HG03103 (cell line): ENCODE measurements around the gene CARD16.
A peak's percentile ranks its signal among the peaks of the same experiment; 100 is the strongest.
"Not testable (repeated sequence)": the region's sequence is repeated elsewhere in the genome, so short reads cannot be mapped to it uniquely, and the experiment has no call there.

Source experiments
- ATAC-seq: cut with Tn5 transposase; IDR thresholded peaks from one replicate; pipeline ENCODE4 v1.9.1; 2021; ENCODE audit warnings: low read depth; ENCODE audit not compliant: unreplicated experiment

The CARD16 gene

DNA sequence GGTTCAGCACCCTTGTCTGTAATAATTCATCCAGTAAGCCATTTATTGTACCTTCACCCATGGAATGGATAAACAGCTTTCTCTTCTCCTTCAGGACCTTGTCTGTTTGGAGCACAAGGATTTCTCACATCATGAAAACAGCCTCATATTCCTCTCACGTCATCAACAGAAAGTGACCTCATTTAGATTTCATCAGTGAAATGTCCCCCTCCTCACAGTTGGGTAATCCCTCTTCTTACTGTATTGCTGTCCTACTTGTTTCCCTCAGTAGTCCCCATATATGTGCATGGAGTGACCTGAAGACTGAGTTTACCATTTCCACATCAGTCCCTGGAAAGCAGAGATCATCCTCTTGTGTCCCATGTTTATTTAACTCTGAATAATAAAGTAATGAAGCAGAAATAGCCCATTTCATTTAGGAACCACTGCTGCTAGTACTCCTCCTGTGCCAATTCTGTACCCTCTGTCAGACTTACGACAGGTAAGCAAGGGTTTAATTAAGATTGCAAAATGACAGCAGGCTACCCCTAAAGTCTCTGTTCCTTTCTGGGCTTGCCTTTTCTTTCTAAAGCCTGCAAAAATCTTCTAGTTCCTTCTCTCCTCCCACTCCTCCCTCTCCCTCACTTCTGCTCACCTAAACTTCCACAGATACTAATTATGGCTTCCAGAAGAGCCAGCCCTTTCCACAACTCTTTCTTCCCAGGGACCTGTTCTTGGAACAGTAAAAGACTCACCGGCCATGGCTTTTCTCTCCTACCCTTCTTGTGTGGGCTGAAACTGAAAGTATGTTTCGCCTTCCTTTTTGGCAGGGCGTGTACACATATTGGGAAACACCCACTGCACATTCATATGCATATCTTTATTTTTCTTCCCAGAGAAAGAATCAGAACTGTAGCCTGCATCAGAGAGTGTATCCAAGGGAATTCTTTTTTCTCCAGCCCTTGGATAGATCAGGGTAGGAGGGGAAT lies at the start of gene CARD16:
TSS of gene CARD16 (minus strand) at position 779 of the 968 bp plus-strand sequence. CDS start at position 741, 38 bp downstream.
- ATAC-seq: peak; percentile 99

- no peak for ATAC-seq
Measured at GRCh38 chr11:105092256-105093239, 47.4 kb upstream of the CARD16 start.

GRCh38 chr11:105081412-105082150 lies 36.4 kb upstream of the CARD16 start:
- no peak for ATAC-seq

- not testable (repeated sequence) for ATAC-seq
Measured at GRCh38 chr11:105080171-105080906, 35.2 kb upstream of the CARD16 start.

GRCh38 chr11:105078283-105078682 lies 33.1 kb upstream of the CARD16 start:
- no peak for ATAC-seq

DNA sequence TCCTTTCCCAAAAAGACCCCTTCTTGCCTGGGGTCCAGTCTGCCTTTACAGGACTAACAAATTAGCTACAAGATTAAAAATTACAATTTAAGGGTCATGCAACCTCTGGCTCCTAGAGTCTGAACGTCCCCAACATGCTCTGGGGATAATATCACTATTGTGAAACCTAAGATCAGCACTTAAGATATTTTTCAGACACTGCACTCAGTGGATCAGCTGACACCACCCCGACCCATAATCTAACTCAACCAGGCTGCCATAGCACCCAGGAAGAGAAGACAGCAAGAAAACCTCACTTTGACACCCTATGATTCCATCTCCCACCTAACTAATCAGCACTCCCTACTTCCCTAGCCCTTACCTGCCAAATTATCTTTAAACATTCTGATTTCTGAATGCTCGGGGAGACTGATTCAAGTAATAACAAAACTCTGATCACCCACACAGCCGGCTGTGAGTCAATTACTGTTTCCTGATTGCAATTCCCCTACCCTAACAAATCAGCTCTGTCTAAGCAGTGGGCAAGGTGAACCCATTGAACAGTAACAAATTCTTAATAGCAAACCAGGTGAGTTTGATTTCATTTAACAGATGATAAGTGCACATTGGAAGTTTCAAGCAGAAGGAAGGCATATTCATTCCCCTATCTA lies 32.1 kb upstream of the CARD16 start:
- ATAC-seq: not testable (repeated sequence)

DNA sequence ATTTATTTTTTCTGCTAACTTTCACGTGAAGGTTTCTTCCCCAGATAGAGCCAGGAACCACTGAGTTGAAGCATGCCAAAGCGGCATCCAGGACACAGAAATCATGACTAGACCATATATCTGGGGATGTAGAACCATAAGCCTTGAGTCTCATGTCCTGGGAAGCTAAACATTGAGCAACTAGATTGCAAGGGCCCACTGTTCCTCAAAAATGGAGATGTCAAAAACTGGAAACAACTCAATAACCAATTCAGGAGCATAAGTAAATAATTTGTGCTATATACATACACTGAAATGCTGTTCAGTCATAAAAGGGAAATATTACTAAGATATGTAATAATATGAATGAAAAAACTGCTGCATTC lies 29.0 kb upstream of the CARD16 start:
- no peak for ATAC-seq

GRCh38 chr11:105073456-105074165 lies 28.5 kb upstream of the CARD16 start:
- ATAC-seq: no peak

- ATAC-seq: not testable (repeated sequence)
Measured at GRCh38 chr11:105072080-105072479, 26.9 kb upstream of the CARD16 start.

DNA sequence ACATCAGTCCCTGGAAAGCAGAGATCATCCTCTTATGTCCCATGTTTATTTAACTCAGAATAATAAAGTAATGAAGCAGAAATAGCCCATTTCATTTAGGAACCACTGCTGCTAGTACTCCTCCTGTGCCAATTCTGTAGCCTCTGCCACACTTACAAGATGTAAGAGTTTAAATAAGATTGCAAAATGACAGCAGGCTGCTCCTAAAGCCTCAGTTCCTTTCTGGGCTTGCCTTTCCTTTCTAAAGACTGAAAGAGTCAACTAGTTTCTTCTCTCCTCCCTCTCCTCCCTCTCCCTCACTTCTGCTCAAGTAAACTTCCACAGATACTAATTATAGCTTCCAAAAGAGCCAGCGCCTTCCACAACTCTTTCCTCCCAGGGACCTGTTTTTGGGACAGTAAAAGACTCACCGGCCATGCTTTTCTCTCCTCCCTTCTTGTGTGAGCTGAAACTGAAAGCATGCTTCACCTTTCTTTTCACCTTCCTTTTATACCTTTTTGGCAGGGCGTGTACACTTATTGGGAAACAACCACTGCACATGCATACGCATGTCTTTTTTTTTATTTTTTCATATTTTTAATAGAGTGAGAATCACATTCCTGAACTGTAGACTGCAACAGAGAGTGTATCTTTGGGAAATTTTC lies 26.1 kb upstream of the CARD16 start:
- ATAC-seq: no peak

GRCh38 chr11:105070306-105070705 lies 25.2 kb upstream of the CARD16 start:
- no peak for ATAC-seq

GRCh38 chr11:105069749-105070148 lies 24.6 kb upstream of the CARD16 start:
- not testable (repeated sequence) for ATAC-seq

DNA sequence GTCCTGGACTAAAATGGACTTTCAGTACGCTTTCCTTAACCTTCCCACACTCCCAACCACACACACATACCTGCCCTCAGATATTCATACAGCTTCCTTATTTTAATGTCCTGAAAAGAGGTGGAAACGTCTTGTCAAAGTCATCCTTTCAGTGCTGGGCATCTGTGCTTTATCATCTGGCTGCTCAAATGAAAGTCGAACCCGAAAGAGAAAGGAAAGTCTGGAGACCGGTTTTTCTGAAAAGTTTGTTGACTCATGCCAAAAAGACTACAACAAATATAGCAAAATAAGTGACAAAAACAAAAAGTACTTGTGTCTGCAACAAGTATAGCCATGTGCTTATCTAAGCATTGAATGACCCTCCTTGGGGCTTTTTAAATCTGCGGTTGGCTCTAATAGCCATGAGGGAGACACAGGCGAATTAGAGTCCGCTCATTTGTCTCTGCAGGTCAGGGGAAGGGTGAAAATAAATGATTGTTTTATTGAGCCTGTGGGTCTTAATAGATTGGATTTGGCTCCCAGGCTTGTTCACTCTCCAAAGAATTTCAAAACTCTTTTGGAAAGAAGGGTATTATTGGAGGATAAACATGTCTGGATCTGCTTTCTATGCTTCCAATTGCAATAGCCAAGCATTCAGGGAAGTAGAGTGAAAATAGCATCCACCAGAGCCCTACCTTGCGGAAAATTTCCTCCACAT lies 18.3 kb upstream of the CARD16 start:
- not testable (repeated sequence) for ATAC-seq

GRCh38 chr11:105057432-105057831 lies 12.3 kb upstream of the CARD16 start:
- no peak for ATAC-seq

- ATAC-seq: no peak
Measured at GRCh38 chr11:105056446-105056845, 11.3 kb upstream of the CARD16 start.

DNA sequence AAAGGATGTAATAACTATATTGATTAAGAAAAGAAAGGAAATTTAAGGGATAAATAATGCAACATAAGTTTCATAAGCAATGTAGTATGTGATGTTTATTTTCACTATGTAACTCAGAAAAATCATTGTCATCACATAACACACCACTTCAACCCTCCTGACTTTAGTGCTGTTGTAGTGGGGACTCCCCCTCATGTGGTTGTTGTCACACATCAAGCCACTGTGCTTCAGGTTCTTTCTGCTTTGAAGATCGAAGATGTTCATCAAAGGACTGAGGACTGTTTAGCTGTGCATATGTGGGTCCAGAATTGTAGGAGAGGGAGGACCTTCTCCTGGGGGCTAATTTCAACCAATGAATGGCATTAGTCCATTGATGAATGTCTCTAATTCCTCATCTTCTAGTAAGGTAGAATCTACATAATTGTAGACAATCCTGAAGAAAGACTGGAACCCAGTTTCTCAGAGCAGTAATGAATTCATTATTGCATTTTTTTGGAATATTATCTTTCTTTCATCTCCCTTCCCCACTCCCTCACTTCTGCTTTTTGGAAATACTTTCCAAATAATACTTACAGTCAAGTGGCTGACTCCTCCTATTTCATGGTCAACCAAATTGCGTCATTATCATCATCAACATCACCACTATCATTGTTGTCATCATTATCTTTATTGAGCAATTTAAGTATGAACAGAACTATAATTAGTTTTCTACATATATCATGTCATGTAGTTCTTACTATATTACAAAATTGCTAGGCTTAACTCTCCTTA lies 9.8 kb upstream of the CARD16 start:
- no peak for ATAC-seq

DNA sequence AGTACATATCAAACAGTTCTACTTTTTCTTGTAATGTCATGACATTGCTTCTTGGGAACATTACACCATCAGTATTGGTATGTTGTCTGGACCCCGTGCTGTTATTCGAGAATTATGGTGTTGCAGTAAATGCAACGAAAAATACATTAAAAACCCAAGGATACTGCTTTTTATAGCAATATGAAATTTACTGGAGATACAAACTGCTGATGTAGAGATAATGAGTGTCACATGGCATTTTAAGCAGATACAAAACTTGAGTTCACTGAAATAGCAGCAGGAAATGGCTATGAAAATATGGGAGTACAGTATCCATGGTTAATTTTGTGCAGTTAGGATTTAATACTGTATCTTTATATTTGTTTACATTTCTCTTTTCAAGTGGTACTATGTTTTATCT lies 7.4 kb upstream of the CARD16 start:
- ATAC-seq: no peak
